HK-2 (cell line): Measurements from ENCODE around the gene NEMP2.
"Not testable (repeated sequence)": the region's sequence is repeated elsewhere in the genome, so short reads cannot be mapped to it uniquely, and the experiment has no call there.

Experiments
- DNase-seq: peaks from one replicate; pipeline ENCODE4 v3.0.0-alpha.2; 2018; ENCODE audit not compliant: unreplicated experiment

Gene NEMP2

GRCh38 chr2:190490502-190490901, 44.0 kb downstream of the NEMP2 start:
- DNase-seq, result no peak

- no peak for DNase-seq
These were observed 45.0 kb downstream of the NEMP2 start for GRCh38 chr2:190489475-190489874.

GRCh38 chr2:190488516-190489233, 45.8 kb downstream of the NEMP2 start:
- no peak for DNase-seq

- no peak for DNase-seq
These were observed 48.4 kb downstream of the NEMP2 start for GRCh38 chr2:190486037-190486623.

- DNase-seq, result no peak
These were observed 52.1 kb downstream of the NEMP2 start for GRCh38 chr2:190482451-190482850.

- DNase-seq, result no peak
These were observed 53.2 kb downstream of the NEMP2 start for GRCh38 chr2:190481339-190481738.

- no peak for DNase-seq
These were observed 55.8 kb downstream of the NEMP2 start for GRCh38 chr2:190478572-190479195.

GRCh38 chr2:190477661-190478454, 56.7 kb downstream of the NEMP2 start:
- DNase-seq, result no peak

- no peak for DNase-seq
These were observed 64.2 kb downstream of the NEMP2 start for GRCh38 chr2:190470256-190470826.

- peak; percentile 2 for DNase-seq
These were observed 64.8 kb downstream of the NEMP2 start for GRCh38 chr2:190469771-190470170.

GRCh38 chr2:190468814-190469569, 65.5 kb downstream of the NEMP2 start:
- peak; percentile 4 for DNase-seq

- DNase-seq, result not testable (repeated sequence)
These were observed 66.2 kb downstream of the NEMP2 start for GRCh38 chr2:190468354-190468753.

- DNase-seq, result no peak
These were observed 66.9 kb downstream of the NEMP2 start for GRCh38 chr2:190467575-190468083.

GRCh38 chr2:190466819-190467446, 67.6 kb downstream of the NEMP2 start:
- no peak for DNase-seq

GRCh38 chr2:190465060-190465459, 69.5 kb downstream of the NEMP2 start:
- no peak for DNase-seq

GRCh38 chr2:190462611-190463010, 71.9 kb downstream of the NEMP2 start:
- no peak for DNase-seq

GRCh38 chr2:190462181-190462580, 72.3 kb downstream of the NEMP2 start:
- no peak for DNase-seq

- DNase-seq, result no peak
These were observed 74.0 kb downstream of the NEMP2 start for GRCh38 chr2:190460487-190460886.

GRCh38 chr2:190459881-190460280, 74.6 kb downstream of the NEMP2 start:
- DNase-seq, result no peak

- no peak for DNase-seq
These were observed 76.0 kb downstream of the NEMP2 start for GRCh38 chr2:190458352-190459107.
